H1 (cell line): ENCODE measurements around the gene NLRP7. TPM values are rescaled to one million over a fixed set of nuclear protein-coding genes. Genes with fewer than 3 reads are reported as not detected.

Experiments used
- CTBP2 ChIP-seq: IDR thresholded peaks from 2 replicates; pipeline ENCODE4 v1.7.0; 2011; ENCODE audit warnings: borderline replicate concordance, mild to moderate bottlenecking, moderate library complexity, mixed read lengths, low read length; ENCODE audit not compliant: insufficient read depth, insufficient read length
- PHF8 ChIP-seq: fragments of 200-600 bp; sonication (generic); conservative IDR thresholded peaks from 2 replicates; pipeline ENCODE4 v1.7.1; 2012; ENCODE audit warnings: low read depth, mild to moderate bottlenecking, inconsistent platforms, low read length, moderate library complexity
- polyA plus RNA-seq, 7 experiments: library from polyadenylated mRNA; depleted of rRNA in 3 of 7; stranded (reverse) in 5 of 7; unstranded in 2 of 7; fragments of >200 nt in 5 of 7; fragments of 200-250 nt in 2 of 7; gene quantifications; 1 replicate in 5 of 7; 2 replicates in 1 of 7; 4 replicates in 1 of 7; pipeline versions ENCODE4 v1.2.1 to v1.2.3, GENCODE V29; 2011 to 2013; ENCODE audit warnings: missing spikeins in 2 of 7, mixed read lengths in 2 of 7
- total RNA-seq: library from RNA; stranded (reverse); fragmentation: NEBNext Ultra II Directional; extraction: Animal tissue kit (Norgen Biotek cat#: 25700); gene quantifications from 2 replicates; pipeline ENCODE4 v1.2.1, GENCODE V29; 2021

The NLRP7 gene
- total and polyA plus RNA-seq, 2 of the 8 experiments (the other 6 are each of a cell fraction or from before 2014, with no cell fraction given) = 0.91 to 1.2 TPM

DNA sequence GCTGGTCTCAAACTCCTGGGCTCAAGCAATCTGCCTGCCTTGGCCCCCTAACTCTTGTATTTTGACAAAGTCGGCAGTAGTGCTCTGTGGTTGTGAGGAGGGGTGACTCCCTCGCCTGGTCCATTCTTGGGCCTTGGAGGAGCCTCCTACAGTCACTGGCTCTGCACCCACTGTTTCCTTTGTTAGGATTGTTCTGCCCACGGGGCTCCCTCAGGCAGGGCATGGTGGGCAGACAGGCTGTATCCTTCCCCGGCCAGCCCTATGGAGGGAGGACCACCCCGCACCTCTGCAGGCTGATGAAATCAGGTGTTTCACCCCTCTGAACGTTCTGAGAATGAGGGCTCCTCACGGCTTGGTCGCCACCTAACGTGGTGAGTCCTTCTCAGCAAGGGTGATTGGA lies 64.1 kb downstream of the NLRP7 start (continued):
- TF ChIP-seq CTBP2 (no peak), PHF8 (no peak)
- TF ChIP-seq, all 59 proteins: peak for 0
